T follicular helper cell (primary cell): ENCODE results near the gene PPP1CB.
"Not testable (repeated sequence)": the region's sequence is repeated elsewhere in the genome, so short reads cannot be mapped to it uniquely, and the experiment has no call there.

Source experiments
- DNase-seq: peaks from one replicate; pipeline ENCODE4 v3.0.0-alpha.2; 2020; ENCODE audit warnings: low read depth

Gene PPP1CB

GRCh38 chr2:28778392-28778791 lies 26.8 kb downstream of the PPP1CB start:
- no peak for DNase-seq

- DNase-seq: no peak
Measured at GRCh38 chr2:28779001-28779400, 27.4 kb downstream of the PPP1CB start.

GRCh38 chr2:28780496-28780895 lies 28.9 kb downstream of the PPP1CB start:
- DNase-seq: no peak

GRCh38 chr2:28782423-28782822 lies 30.8 kb downstream of the PPP1CB start:
- no peak for DNase-seq

GRCh38 chr2:28784570-28784969 lies 32.9 kb downstream of the PPP1CB start:
- not testable (repeated sequence) for DNase-seq

GRCh38 chr2:28796620-28797019 lies 45.0 kb downstream of the PPP1CB start:
- DNase-seq: no peak

- no peak for DNase-seq
Measured at GRCh38 chr2:28801726-28802125, 50.1 kb downstream of the PPP1CB start.

- DNase-seq: no peak
Measured at GRCh38 chr2:28802975-28803429, 51.4 kb downstream of the PPP1CB start.

- DNase-seq: no peak
Measured at GRCh38 chr2:28809927-28810326, 58.3 kb downstream of the PPP1CB start.

- peak; percentile 70 for DNase-seq
Measured at GRCh38 chr2:28810384-28811285, 59.0 kb downstream of the PPP1CB start, which contains the start of gene SPDYA. Gene SPDYA, plus strand, starts transcription at chr2:28810834. Its CDS starts 5,181 bp downstream, at chr2:28816015.

GRCh38 chr2:28818053-28818452 lies 66.4 kb downstream of the PPP1CB start:
- no peak for DNase-seq

- peak; percentile 41 for DNase-seq
Measured at GRCh38 chr2:28821295-28821958, 69.8 kb downstream of the PPP1CB start.

GRCh38 chr2:28822036-28822435 lies 70.4 kb downstream of the PPP1CB start:
- DNase-seq: no peak

GRCh38 chr2:28824207-28824606 lies 72.6 kb downstream of the PPP1CB start:
- no peak for DNase-seq

- DNase-seq: no peak
Measured at GRCh38 chr2:28824870-28825269, 73.2 kb downstream of the PPP1CB start.

GRCh38 chr2:28828382-28828781 lies 76.8 kb downstream of the PPP1CB start:
- DNase-seq: no peak

GRCh38 chr2:28833740-28834470 lies 82.3 kb downstream of the PPP1CB start:
- DNase-seq: no peak

- no peak for DNase-seq
Measured at GRCh38 chr2:28835781-28836180, 84.2 kb downstream of the PPP1CB start.

- DNase-seq: no peak
Measured at GRCh38 chr2:28838971-28839370, 87.3 kb downstream of the PPP1CB start.

GRCh38 chr2:28842042-28842441 lies 90.4 kb downstream of the PPP1CB start:
- DNase-seq: no peak
